Gastrocnemius medialis (tissue), 4 donors: ENCODE data around the gene SLC25A41.

ENCODE experiments used
- CTCF ChIP-seq, 5 experiments: fragments of 450-650 bp in 3 of 5; fragments of 200-600 bp in 2 of 5; sonication (generic) in 2 of 5; IDR thresholded peaks in 4 of 5; conservative IDR thresholded peaks in 1 of 5; 1 replicate in 4 of 5; 2 replicates in 1 of 5; pipeline ENCODE4 v1.5.1; 2016 to 2019; ENCODE audit warnings: antibody characterized with exemption in 5 of 5, mild to moderate bottlenecking in 3 of 5, moderate library complexity in 3 of 5
- POLR2A ChIP-seq, 2 donors: fragments of 450-650 bp; IDR thresholded peaks; one replicate each; pipeline ENCODE4 v1.6.1; 2017; ENCODE audit warnings: antibody characterized with exemption in 2 of 2, mild to moderate bottlenecking in 2 of 2, moderate library complexity in 2 of 2

- TF ChIP-seq CTCF (IDR thresholded peaks at IDR 0.05 in 4 of 5, conservative IDR thresholded peaks at IDR 0.05 in 1 of 5) (no peak), POLR2A (IDR thresholded peaks at IDR 0.05) (no peak)
These were observed 55.5 kb downstream of the SLC25A41 start for GRCh38 chr19:6378041-6378440.
